GM19023 (cell line): ENCODE measurements around the gene CARF.

Experiments used
- ATAC-seq: cut with Tn5 transposase; IDR thresholded peaks from one replicate; pipeline ENCODE4 v1.9.1; 2021; ENCODE audit warnings: mild to moderate bottlenecking, moderate library complexity; ENCODE audit not compliant: unreplicated experiment

Gene CARF

GRCh38 chr2:203018181-203018580 is 106.1 kb downstream of the CARF start:
- no peak for ATAC-seq

DNA sequence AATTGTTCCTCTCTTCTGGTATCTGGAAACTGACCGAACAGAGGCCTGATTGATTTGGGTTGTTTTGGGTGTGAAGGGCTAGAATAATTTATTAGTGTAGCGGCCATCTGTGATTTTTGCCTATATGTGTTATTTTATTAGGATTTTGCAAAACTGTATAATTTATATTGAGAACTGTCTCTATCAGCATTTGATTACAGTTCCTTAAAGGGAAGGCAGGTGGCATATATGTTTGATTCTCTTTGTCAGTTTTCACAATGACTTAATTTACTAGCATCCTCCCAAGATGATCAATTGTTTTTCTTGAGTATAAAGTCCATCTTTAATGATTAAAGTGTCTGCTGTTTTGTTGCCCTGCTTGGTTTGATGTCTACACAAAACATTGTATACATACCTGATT is 107.1 kb downstream of the CARF start:
- ATAC-seq: no peak

- ATAC-seq: no peak
Observed at GRCh38 chr2:203021991-203022390, 109.9 kb downstream of the CARF start.

- ATAC-seq: no peak
Observed at GRCh38 chr2:203022751-203023150, 110.7 kb downstream of the CARF start.

DNA sequence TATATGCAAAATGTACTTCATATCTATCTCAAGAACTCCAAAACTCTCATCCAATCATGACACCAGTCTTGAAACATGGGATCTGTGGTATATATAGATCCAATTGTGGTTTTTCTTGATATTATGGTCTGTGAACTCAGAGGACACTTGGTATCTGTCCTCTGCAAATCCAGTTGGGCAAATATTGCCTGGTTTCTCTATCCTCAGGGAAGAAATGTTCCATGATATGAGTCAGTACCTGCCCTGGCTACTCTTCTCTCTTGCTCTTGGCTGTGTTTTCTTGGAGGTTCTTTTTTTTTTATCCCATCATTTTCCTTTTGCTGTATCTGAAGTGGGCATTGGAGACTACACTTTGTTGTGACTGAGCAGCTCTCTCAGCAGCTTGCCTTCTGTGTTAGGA is 113.5 kb downstream of the CARF start:
- no peak for ATAC-seq

GRCh38 chr2:203030545-203030944 is 118.5 kb downstream of the CARF start:
- ATAC-seq: no peak

DNA sequence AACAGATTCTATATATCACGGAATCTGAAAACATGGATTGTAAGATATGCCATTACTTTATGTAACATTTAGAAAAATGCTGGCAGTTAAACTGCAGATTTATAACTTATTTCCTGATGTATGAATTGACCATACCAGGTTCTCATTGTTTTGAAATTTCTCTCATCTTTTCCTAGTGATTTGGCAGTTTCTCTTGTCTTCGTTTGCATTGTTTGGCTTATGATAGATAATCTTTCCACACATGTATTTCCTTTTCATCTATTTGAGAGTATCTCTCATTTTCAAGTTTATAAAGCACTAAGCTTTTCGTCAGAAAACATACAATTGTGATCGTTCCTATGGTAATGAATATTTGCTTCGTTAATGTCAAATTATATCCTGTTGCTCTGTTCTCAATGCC is 118.9 kb downstream of the CARF start:
- no peak for ATAC-seq

GRCh38 chr2:203033395-203033794 is 121.3 kb downstream of the CARF start:
- ATAC-seq: no peak

GRCh38 chr2:203035879-203036470 is 123.9 kb downstream of the CARF start:
- ATAC-seq: no peak
